GM10847 (cell line): Measurements from ENCODE around the gene TIMP2.

Source experiments
- POLR2A ChIP-seq: IDR thresholded peaks from 2 replicates; pipeline ENCODE4 v1.6.1; 2011; ENCODE audit not compliant: insufficient read length; ENCODE audit errors: extremely low read depth

TIMP2 gene

DNA sequence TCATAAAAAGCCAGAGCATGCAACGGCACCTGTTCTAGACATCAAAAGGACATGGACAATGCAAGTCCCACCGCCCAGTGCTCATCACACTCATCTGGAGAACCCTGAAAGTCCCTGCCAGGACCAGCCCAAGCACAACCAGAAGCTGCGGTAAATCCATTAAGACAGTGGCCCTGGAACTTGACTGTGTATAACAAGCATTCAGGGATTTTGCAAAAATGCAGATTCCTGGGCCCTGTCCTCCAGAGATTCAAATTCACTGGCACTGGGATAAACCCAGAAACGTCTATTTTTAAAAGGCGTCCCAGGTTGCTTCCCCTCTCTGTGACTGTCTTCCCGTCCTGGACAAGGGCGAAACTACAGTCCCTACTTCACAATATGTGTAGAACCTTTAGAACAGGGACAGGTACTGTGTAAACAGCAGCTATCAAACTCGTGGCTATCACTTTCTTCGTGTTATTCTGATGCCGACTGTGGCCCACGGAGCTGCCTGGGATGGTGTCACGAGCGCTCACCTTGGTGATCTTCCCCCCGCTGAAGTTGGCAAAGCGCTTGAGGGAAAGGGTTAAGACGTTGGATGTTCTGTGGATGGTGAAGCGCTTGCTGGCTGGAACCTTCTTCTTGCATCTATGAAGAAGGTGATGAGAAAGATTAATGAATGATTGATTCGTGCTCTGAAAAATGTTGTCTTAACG, 106.9 kb downstream of the TIMP2 start:
- no peak for TF ChIP-seq POLR2A

- TF ChIP-seq POLR2A, result no peak
Measured at GRCh38 chr17:78817123-78817522, 108.1 kb downstream of the TIMP2 start.

DNA sequence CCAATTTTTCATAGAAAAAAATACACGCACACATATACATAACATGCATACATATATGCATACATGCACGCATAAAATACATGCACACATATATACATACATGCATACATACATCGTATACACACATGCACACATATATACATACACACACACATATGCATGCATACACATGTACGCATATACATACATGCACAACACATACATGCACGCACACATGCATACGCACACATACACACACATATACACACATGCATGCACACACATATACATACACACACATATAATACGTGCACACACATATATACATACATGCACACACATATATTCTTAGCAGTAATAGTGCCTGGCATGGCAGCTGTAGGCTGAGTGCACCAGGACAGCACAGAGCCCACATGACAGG, 109.5 kb downstream of the TIMP2 start:
- no peak for TF ChIP-seq POLR2A

DNA sequence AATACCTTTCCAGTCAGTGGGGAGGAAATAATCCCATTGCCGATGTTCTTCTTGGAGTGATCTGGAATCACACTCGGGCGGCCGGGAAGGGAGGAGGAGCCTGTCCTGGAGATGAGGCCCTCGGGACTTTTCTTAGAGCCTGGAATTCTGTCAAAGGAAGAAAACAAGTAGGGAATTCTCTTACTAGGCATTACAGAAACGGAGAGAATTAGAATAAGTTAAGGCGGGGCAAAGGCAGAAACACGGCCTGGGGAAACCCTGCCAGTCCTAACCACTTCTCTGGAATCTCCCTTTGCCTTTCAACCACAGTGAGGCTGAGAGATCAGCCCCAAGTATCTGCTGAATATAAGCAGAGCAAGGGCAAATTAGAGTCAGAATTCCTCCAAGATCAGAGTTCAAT, 112.3 kb downstream of the TIMP2 start:
- no peak for TF ChIP-seq POLR2A

DNA sequence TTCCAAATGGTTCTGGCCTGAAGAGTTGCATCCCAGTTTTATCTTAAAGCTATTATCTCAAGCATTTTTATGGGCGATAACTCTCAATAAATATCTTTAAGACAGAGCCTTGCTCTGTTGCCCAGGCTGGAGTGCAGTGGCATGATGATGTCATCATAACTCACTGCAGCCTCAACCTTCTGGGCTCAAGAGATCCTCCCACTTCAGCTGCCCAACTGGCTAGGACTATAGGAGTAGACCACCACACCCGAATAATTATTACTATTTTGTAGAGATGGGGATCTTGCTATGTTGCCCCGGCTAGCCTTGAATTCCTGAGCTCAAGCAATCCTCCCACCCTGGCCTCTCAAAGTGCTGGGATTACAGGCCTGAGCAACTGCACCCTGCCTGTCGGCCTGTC, 117.0 kb downstream of the TIMP2 start:
- TF ChIP-seq POLR2A, result no peak

DNA sequence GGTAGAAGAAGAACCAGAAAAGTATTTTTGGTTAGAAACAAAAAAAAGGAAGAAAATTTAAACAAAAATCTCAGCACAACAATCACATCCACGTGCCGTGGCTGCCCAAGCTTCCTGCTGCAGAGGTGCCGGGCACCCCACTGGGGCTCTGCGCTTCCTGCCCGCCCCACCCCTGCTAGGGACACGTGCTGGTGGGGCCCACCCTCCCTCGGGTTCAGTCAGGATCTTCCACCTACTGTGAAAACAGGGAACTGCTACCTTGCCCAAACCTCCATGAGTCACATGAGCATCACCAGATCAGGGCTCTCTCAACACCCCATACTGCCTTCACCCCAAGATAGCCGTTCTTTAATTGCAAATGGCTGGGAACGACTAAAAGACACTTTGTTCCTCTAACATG, 118.7 kb downstream of the TIMP2 start:
- no peak for TF ChIP-seq POLR2A

DNA sequence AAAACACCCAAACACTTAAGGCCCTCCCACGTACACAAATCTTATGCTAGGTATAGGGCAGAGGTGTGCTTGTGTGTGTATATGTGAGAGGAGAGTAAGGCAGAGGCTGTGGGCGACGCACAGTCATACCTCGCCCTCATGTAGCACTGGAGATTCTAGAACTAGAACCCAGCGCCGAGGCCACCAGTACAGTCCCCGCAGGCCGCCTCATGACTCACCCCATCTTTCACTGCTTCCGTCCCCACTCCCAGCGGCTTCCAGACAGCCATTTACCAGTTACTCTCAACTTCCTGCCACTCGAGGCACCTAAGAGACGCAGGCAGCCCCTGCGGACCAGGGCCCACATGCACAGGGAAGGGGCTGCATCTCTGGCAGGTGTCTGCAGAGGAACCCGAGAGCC, 119.9 kb downstream of the TIMP2 start:
- TF ChIP-seq POLR2A, result no peak

- no peak for TF ChIP-seq POLR2A
Measured at GRCh38 chr17:78804777-78805176, 120.4 kb downstream of the TIMP2 start.

- TF ChIP-seq POLR2A, result no peak
Measured at GRCh38 chr17:78803186-78803845, 121.9 kb downstream of the TIMP2 start.
